IMR-90 (cell line): ENCODE measurements around the gene OBI1. TPM values are rescaled to one million over a fixed set of nuclear protein-coding genes. Genes with fewer than 3 reads are reported as not detected.

Experiments used
- ATAC-seq: fragments of 200-7000 bp; cut with Tn5 transposase; 2 replicates; pipeline ENCODE4 v1.9.1; 2020; ENCODE audit warnings: low read depth, mild to moderate bottlenecking, moderate library complexity
- BruUV-seq: library from RNA; stranded (reverse); fragments of 400-500 nt; replicated peaks from 2 replicates; lab custom pipeline; 2021; lab: Mats Ljungman, UMichigan
- CTCF ChIA-PET: fragments of 300-600 bp; formaldehyde crosslinking; extraction: SDS; loops from one replicate; lab custom pipeline; 2021; ENCODE audit warnings: antibody characterized with exemption; lab: Yijun Ruan, JAX
- POLR2A ChIA-PET: fragments of 300-600 bp; sonication (Branson Sonifier 250); formaldehyde crosslinking; loops from one replicate; lab custom pipeline; 2022; ENCODE audit warnings: antibody characterized with exemption; ENCODE audit not compliant: unreplicated experiment; lab: Charles Lee
- DNase-seq: peaks from one replicate; pipeline ENCODE4 v3.0.0; 2013
- H2AFZ ChIP-seq: replicated peaks from 2 replicates; pipeline ENCODE3; 2013; ENCODE audit warnings: low read length, mild to moderate bottlenecking; ENCODE audit not compliant: poor library complexity
- H2AK5ac ChIP-seq: 2 replicates; pipeline ENCODE4 v1.6.1; 2013; ENCODE audit warnings: low read depth, low read length, inconsistent platforms
- H2AK9ac ChIP-seq: replicated peaks from 2 replicates; pipeline ENCODE3; 2013; ENCODE audit warnings: mild to moderate bottlenecking, low read depth, low read length, moderate library complexity; ENCODE audit not compliant: poor library complexity
- H2BK120ac ChIP-seq: 2 replicates; pipeline ENCODE4 v1.6.1; 2013; ENCODE audit warnings: low read depth, low read length, inconsistent platforms
- H2BK15ac ChIP-seq: 3 replicates; pipeline ENCODE4 v1.6.1; 2013; ENCODE audit warnings: low read depth, low read length, inconsistent platforms
- H2BK20ac ChIP-seq: 2 replicates; pipeline ENCODE4 v1.6.1; 2013; ENCODE audit warnings: low read depth, mild to moderate bottlenecking, inconsistent platforms, low read length, moderate library complexity
- H2BK5ac ChIP-seq: 2 replicates; pipeline ENCODE4 v1.6.1; 2013; ENCODE audit warnings: mild to moderate bottlenecking, low read depth, low read length, inconsistent platforms; ENCODE audit not compliant: poor library complexity, severe bottlenecking
- H3K14ac ChIP-seq: replicated peaks from 2 replicates; pipeline ENCODE4 v1.6.1; 2013; ENCODE audit warnings: low read depth, low read length, inconsistent platforms
- H3K18ac ChIP-seq: 2 replicates; pipeline ENCODE4 v1.6.1; 2013; ENCODE audit warnings: low read depth, low read length, control low read depth
- H3K23ac ChIP-seq: 2 replicates; pipeline ENCODE4 v1.6.1; 2013; ENCODE audit warnings: low read depth, low read length, inconsistent platforms
- H3K27ac ChIP-seq: 2 replicates; pipeline ENCODE4 v1.5.1; 2013; ENCODE audit warnings: mild to moderate bottlenecking, control low read depth, low read length; ENCODE audit not compliant: insufficient read depth
- H3K27me3 ChIP-seq: 2 replicates; pipeline ENCODE4 v1.6.1; 2013; ENCODE audit warnings: low read length; ENCODE audit not compliant: control insufficient read depth, insufficient read depth
- H3K36me3 ChIP-seq: 2 replicates; pipeline ENCODE4 v1.6.1; 2013; ENCODE audit warnings: low read length, mixed read lengths; ENCODE audit not compliant: control insufficient read depth, insufficient read depth
- H3K4ac ChIP-seq: 2 replicates; pipeline ENCODE4 v1.6.1; 2013; ENCODE audit warnings: low read depth, low read length, inconsistent platforms
- H3K4me1 ChIP-seq: 2 replicates; pipeline ENCODE4 v1.6.1; 2013; ENCODE audit warnings: low read length, mixed read lengths; ENCODE audit not compliant: control insufficient read depth, insufficient read depth
- H3K4me2 ChIP-seq: 2 replicates; pipeline ENCODE4 v1.6.1; 2013; ENCODE audit warnings: low read depth, mild to moderate bottlenecking, control low read depth, low read length, moderate library complexity
- H3K4me3 ChIP-seq: 2 replicates; pipeline ENCODE4 v1.5.1; 2013; ENCODE audit warnings: low read depth, mild to moderate bottlenecking, control low read depth, low read length, moderate library complexity; ENCODE audit not compliant: insufficient read depth
- H3K56ac ChIP-seq: 2 replicates; pipeline ENCODE4 v1.6.1; 2013; ENCODE audit warnings: low read length, inconsistent platforms; ENCODE audit not compliant: insufficient read depth; ENCODE audit errors: extremely low read depth
- H3K79me1 ChIP-seq, 2 experiments: 2 replicates each; pipeline ENCODE4 v1.6.1; 2013; ENCODE audit warnings: low read length in 2 of 2, inconsistent platforms in 1 of 2, low read depth in 1 of 2
- H3K9ac ChIP-seq: 2 replicates; pipeline ENCODE4 v1.6.1; 2013; ENCODE audit warnings: low read depth, low read length, control low read depth
- H3K9me1 ChIP-seq: 2 replicates; pipeline ENCODE4 v1.6.1; 2013; ENCODE audit warnings: low read length, inconsistent platforms; ENCODE audit not compliant: insufficient read depth
- H3K9me3 ChIP-seq: 2 replicates; pipeline ENCODE4 v1.6.1; 2013; ENCODE audit warnings: low read length; ENCODE audit not compliant: control insufficient read depth, insufficient read depth
- H4K20me1 ChIP-seq: 2 replicates; pipeline ENCODE4 v1.6.1; 2013; ENCODE audit warnings: low read length, inconsistent platforms; ENCODE audit not compliant: insufficient read depth
- H4K5ac ChIP-seq: 2 replicates; pipeline ENCODE4 v1.6.1; 2013; ENCODE audit warnings: mild to moderate bottlenecking, low read depth, low read length, control low read depth
- H4K8ac ChIP-seq, 2 experiments: 2 replicates each; pipeline ENCODE4 v1.6.1; 2013; ENCODE audit warnings: low read depth in 2 of 2, low read length in 2 of 2, control low read depth in 1 of 2, inconsistent platforms in 1 of 2
- H4K91ac ChIP-seq: 2 replicates; pipeline ENCODE4 v1.6.1; 2013; ENCODE audit warnings: low read depth, low read length, inconsistent platforms; ENCODE audit not compliant: insufficient read depth
- RCOR1 ChIP-seq: IDR thresholded peaks from 2 replicates; pipeline ENCODE4 v1.6.1; 2012; ENCODE audit warnings: mild to moderate bottlenecking, low read length, improper control_type of control experiment; ENCODE audit not compliant: insufficient replicate concordance
- WGBS, 2 experiments: methylation state at CpG; one replicate each; pipeline versions ENCODE4 v1.1.5 to v1.1.7; 2013; ENCODE audit warnings: missing lambda C conversion rate in 2 of 2; ENCODE audit not compliant: insufficient read length in 1 of 2; ENCODE audit errors: extremely low coverage in 2 of 2; 5-methylcytosine and 5-hydroxymethylcytosine counted together
- dilution Hi-C: fragments of 300-500 bp; cut with HindIII; formaldehyde crosslinking; loops from one replicate; pipeline ENCODE4 v1.14.3; 2018; ENCODE audit warnings: low sequenced_read_pairs; ENCODE audit not compliant: unreplicated experiment
- in situ Hi-C: fragments of 300-500 bp; cut with MboI; formaldehyde crosslinking; loops from 3 replicates; pipeline ENCODE4 v1.14.3; 2019; ENCODE audit warnings: low sequenced_read_pairs, inconsistent platforms, mixed read lengths
- intact Hi-C: fragments of 100-400 bp; cut with micrococcal nuclease; formaldehyde crosslinking; loops from 2 replicates; pipeline ENCODE4 v1.10.0; 2022
- polyA plus RNA-seq, 3 experiments: library from polyadenylated mRNA; depleted of rRNA; stranded (reverse); fragments of >200 nt; gene quantifications; 2 replicates each; pipeline ENCODE4 v1.2.3, GENCODE V29; 2012; ENCODE audit warnings: low replicate concordance in 1 of 3
- total RNA-seq: library from RNA; depleted of rRNA; stranded (reverse); fragments of >200 nt; gene quantifications from 2 replicates; pipeline ENCODE4 v1.2.3, GENCODE V29; 2012

Gene OBI1
- total and polyA plus RNA-seq, 2 of the 4 experiments (the other 2 are of a cell fraction), result 4.4 to 11.8 TPM

GRCh38 chr13:78586706-78587105 lies 72.2 kb downstream of the OBI1 start:
- Histone ChIP-seq H2BK5ac (no peak overlapping the region), H2AFZ (no peak overlapping the region), H3K4me2 (no peak overlapping the region), H4K8ac (no peak overlapping the region), H2AK5ac (no peak overlapping the region), H3K4ac (no peak overlapping the region), H2BK120ac (no peak overlapping the region), H3K79me1 (no peaks in the 10 kb centered on the region), H3K4me1 (no peaks in the 10 kb centered on the region), H3K9me3 (no peaks in the 10 kb centered on the region), H3K4me3 (no peak overlapping the region), H3K23ac (no peak overlapping the region), H3K56ac (no peak overlapping the region), H3K27me3 (peaks cover 28% of the 10 kb centered on the region), H4K5ac (no peak overlapping the region), H3K36me3 (no peaks in the 10 kb centered on the region), H2BK20ac (no peak overlapping the region), H3K27ac (no peak overlapping the region), H3K9ac (no peak overlapping the region), H4K91ac (no peak overlapping the region), H2BK15ac (no peak overlapping the region), H3K9me1 (no peaks in the 10 kb centered on the region), H3K18ac (no peak overlapping the region), H3K14ac (no peak overlapping the region), H4K20me1 (no peaks in the 10 kb centered on the region), H2AK9ac (no peak overlapping the region)
- intact Hi-C loops, result loop anchor here (10.0 kb wide), 1 partner anchor 452 kb away; no protein-coding TSS in a partner anchor
- CTCF ChIA-PET, result no interaction called here
- no peak for ATAC-seq
- DNase-seq, result no peak
- whole genome bisulfite sequencing, 2 experiments, result 10% methylated on average over 12 of the region's 21 CpGs; no CpG with 5 or more reads in 1 of the 2 experiments
- POLR2A ChIA-PET, result no interaction called here
- in situ Hi-C loops, result loop anchor here (25.0 kb wide), 1 partner anchor 449 kb away; no protein-coding TSS in a partner anchor
- no peak for TF ChIP-seq RCOR1
- BruUV-seq, result no TSS peak
- dilution Hi-C loops, result no loop called here
